ENCODE data around the gene GPR137. TPM values are rescaled to one million over a fixed set of nuclear protein-coding genes. Genes with fewer than 3 reads are reported as not detected.

The GPR137 gene
- total and polyA plus RNA-seq, 9 of the 15 experiments (the other 6 are each of a cell fraction or from before 2014, with no cell fraction given), result 0.32 to 26.7 (median 10.7) TPM

DNA sequence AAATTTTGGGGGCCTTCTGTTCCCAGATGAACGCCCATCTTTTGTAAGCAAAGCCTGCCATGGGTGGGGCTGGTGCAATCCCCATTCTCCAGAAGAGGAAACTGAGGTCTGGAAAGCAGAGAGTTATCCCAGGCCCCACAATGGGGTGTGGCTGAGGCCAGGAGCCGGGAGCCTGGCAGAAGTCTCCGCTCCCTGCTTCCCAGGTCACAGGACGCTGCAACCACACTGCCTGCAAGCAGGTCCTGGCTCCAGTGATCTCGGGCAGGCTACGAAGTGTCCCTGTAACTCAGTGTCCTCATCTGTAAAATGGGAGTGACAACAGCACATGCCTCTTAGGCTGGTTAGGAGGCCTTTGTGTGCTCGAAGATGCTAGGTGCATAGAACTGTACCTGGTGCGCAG, 32.6 kb upstream of the GPR137 start:
- Histone ChIP-seq H2AFZ (ENCODE audit: low read depth, low read length) (no peak overlapping the region), H4K20me1 (replicated peaks; ENCODE audit: control insufficient read depth, insufficient read depth, low read length) (peaks cover 7% of the 10 kb centered on the region), H3K4me2 (ENCODE audit: insufficient read depth, low read length) (no peak overlapping the region), H3K36me3 (ENCODE audit: control insufficient read depth, insufficient read depth, low read length) (peaks cover 42% of the 10 kb centered on the region; the same call in 2 of the 3 replicates), H3K27me3 (ENCODE audit: control insufficient read depth in 2 of 2, insufficient read depth in 2 of 2, low read length in 2 of 2) (no peaks in the 10 kb centered on the region), H3K27ac (ENCODE audit: extremely low read depth, low read depth, low read length) (no peak overlapping the region), H3K9me3 (replicated peaks; ENCODE audit: control insufficient read depth, insufficient read depth, low read depth, low read length) (no peaks in the 10 kb centered on the region), H3K9me1 (ENCODE audit: control insufficient read depth, insufficient read depth, low read length) (no peaks in the 10 kb centered on the region), H3K4me3 (no peak overlapping the region), H3K9ac (ENCODE audit: insufficient read depth in 1 of 2, low read depth in 2 of 2, low read length in 2 of 2) (peak overlapping the region in 1 of 2 experiments; percentile 95; a peak in 2 of 4 replicates), H3K4me1 (replicated peaks in 1 of 2; ENCODE audit: control insufficient read depth in 2 of 2, insufficient read depth in 2 of 2, low read length in 2 of 2) (peaks cover 25 to 79% of the 10 kb centered on the region in 2 experiments), H3K79me2 (ENCODE audit: control insufficient read depth, insufficient read depth, low read length) (peaks cover 27% of the 10 kb centered on the region)
- intact Hi-C loops (cut with micrococcal nuclease), result no loop called here
- ATAC-seq (no peak), FAIRE-seq (no peak), DNase-seq (ENCODE audit: extremely low read depth in 1 of 4, low spot score in 3 of 4) (no peak)
- 77% methylated on average over 8 of the region's 8 CpGs for WGBS (ENCODE audit: insufficient coverage, low coverage, missing lambda C conversion rate)
- ChIA-PET CTCF (ENCODE audit: low intra/inter-chr PET ratio) (no interaction called here), POLR2A (interaction anchor here (0.6 to 1.1 kb wide), 2 partner anchors 8 to 17 kb away, joined by 3 to 5 read pairs; no protein-coding TSS in a partner anchor)
- TF ChIP-seq RBM39 (optimal IDR thresholded peaks at IDR 0.05; ENCODE audit: low read depth, low read length) (no peak), RAD21 (CRISPR knock-in tag; conservative IDR thresholded peaks at IDR 0.05 in 1 of 2, IDR thresholded peaks at IDR 0.05 in 1 of 2) (no peak), HLTF (IDR thresholded peaks at IDR 0.05) (no peak), SMAD2 (IDR thresholded peaks at IDR 0.05; ENCODE audit: low read depth, low read length) (no peak), JUN (IDR thresholded peaks at IDR 0.05; ENCODE audit: borderline replicate concordance, low read depth, low read length) (no peak), JUN (CRISPR knock-in tag; IDR thresholded peaks at IDR 0.05; ENCODE audit: borderline replicate concordance) (no peak), ADNP (tag; IDR thresholded peaks at IDR 0.05) (no peak), ZNF146 (CRISPR knock-in tag; IDR thresholded peaks at IDR 0.05; ENCODE audit: unreplicated experiment) (no peak), PTTG1 (tag; IDR thresholded peaks at IDR 0.05; ENCODE audit: low read depth) (no peak), RB1 (IDR thresholded peaks at IDR 0.05; ENCODE audit: low read depth) (0 out of 2 replicates have a peak, but pooled peaks have one; percentile 4), ZNF77 (CRISPR knock-in tag; IDR thresholded peaks at IDR 0.05) (no peak), ATF7 (IDR thresholded peaks at IDR 0.05) (no peak), ZNF507 (tag; conservative IDR thresholded peaks at IDR 0.05) (no peak), BCOR (IDR thresholded peaks at IDR 0.05) (peak; percentile 63; the same call in 1 of the 2 replicates), KDM1A (IDR thresholded peaks at IDR 0.05) (peak; percentile 20 to 23; a peak in 1 of 4 replicates), NFXL1 (CRISPR knock-in tag; IDR thresholded peaks at IDR 0.05) (no peak), RBM25 (IDR thresholded peaks at IDR 0.05; ENCODE audit: low read depth, low read length, severe bottlenecking) (no peak), ETV1 (tag; conservative IDR thresholded peaks at IDR 0.05; ENCODE audit: low read depth) (no peak), ZNF239 (CRISPR knock-in tag; IDR thresholded peaks at IDR 0.05) (no peak)
- TF ChIP-seq, protein P1, sequence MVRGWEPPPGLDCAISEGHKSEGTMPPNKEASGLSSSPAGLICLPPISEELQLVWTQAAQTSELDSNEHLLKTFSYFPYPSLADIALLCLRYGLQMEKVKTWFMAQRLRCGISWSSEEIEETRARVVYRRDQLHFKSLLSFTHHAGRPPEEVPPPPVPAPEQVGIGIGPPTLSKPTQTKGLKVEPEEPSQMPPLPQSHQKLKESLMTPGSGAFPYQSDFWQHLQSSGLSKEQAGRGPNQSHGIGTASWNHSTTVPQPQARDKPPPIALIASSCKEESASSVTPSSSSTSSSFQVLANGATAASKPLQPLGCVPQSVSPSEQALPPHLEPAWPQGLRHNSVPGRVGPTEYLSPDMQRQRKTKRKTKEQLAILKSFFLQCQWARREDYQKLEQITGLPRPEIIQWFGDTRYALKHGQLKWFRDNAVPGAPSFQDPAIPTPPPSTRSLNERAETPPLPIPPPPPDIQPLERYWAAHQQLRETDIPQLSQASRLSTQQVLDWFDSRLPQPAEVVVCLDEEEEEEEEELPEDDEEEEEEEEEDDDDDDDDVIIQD (CRISPR knock-in tag; IDR thresholded peaks at IDR 0.05), result no peak
- TF ChIP-seq, protein P2, sequence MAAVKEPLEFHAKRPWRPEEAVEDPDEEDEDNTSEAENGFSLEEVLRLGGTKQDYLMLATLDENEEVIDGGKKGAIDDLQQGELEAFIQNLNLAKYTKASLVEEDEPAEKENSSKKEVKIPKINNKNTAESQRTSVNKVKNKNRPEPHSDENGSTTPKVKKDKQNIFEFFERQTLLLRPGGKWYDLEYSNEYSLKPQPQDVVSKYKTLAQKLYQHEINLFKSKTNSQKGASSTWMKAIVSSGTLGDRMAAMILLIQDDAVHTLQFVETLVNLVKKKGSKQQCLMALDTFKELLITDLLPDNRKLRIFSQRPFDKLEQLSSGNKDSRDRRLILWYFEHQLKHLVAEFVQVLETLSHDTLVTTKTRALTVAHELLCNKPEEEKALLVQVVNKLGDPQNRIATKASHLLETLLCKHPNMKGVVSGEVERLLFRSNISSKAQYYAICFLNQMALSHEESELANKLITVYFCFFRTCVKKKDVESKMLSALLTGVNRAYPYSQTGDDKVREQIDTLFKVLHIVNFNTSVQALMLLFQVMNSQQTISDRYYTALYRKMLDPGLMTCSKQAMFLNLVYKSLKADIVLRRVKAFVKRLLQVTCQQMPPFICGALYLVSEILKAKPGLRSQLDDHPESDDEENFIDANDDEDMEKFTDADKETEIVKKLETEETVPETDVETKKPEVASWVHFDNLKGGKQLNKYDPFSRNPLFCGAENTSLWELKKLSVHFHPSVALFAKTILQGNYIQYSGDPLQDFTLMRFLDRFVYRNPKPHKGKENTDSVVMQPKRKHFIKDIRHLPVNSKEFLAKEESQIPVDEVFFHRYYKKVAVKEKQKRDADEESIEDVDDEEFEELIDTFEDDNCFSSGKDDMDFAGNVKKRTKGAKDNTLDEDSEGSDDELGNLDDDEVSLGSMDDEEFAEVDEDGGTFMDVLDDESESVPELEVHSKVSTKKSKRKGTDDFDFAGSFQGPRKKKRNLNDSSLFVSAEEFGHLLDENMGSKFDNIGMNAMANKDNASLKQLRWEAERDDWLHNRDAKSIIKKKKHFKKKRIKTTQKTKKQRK (IDR thresholded peaks at IDR 0.05; ENCODE audit: borderline replicate concordance, low read depth, low read length), result no peak
- TSS peak; percentile 58 for BruUV-seq (replicated peaks)
- in situ Hi-C loops (cut with MboI), result no loop called here
